ENCODE results near the gene TUBA8.
A peak's percentile ranks its signal among the peaks of the same experiment; 100 is the strongest.
"Not testable (repeated sequence)": the region's sequence is repeated elsewhere in the genome, so short reads cannot be mapped to it uniquely, and the experiment has no call there.

Gene TUBA8

GRCh38 chr22:18110194-18110953, at the start of gene TUBA8:
Gene TUBA8, plus strand, starts transcription at chr22:18110809. Its CDS starts 57 bp downstream, at chr22:18110866.
- DNase-seq (ENCODE audit: low spot score): no peak

GRCh38 chr22:18062421-18062820, 48.2 kb upstream of the TUBA8 start:
- DNase-seq (ENCODE audit: low spot score): no peak

GRCh38 chr22:18063306-18063705, 47.3 kb upstream of the TUBA8 start:
- DNase-seq (ENCODE audit: low spot score): no peak

GRCh38 chr22:18063715-18064114, 46.9 kb upstream of the TUBA8 start:
- not testable (repeated sequence) for DNase-seq (ENCODE audit: low spot score)

- no peak for DNase-seq (ENCODE audit: low spot score)
These were observed 46.0 kb upstream of the TUBA8 start for GRCh38 chr22:18064636-18065035.

GRCh38 chr22:18065256-18065655, 45.4 kb upstream of the TUBA8 start:
- no peak for DNase-seq (ENCODE audit: low spot score)

GRCh38 chr22:18066181-18066859, 44.3 kb upstream of the TUBA8 start:
- no peak for DNase-seq (ENCODE audit: low spot score)

- no peak for DNase-seq (ENCODE audit: low spot score)
These were observed 43.5 kb upstream of the TUBA8 start for GRCh38 chr22:18067121-18067520.

GRCh38 chr22:18067548-18068341, 42.9 kb upstream of the TUBA8 start:
- no peak for DNase-seq (ENCODE audit: low spot score)

GRCh38 chr22:18068381-18068988, 42.1 kb upstream of the TUBA8 start:
- DNase-seq (ENCODE audit: low spot score): no peak

- DNase-seq (ENCODE audit: low spot score): no peak
These were observed 41.6 kb upstream of the TUBA8 start for GRCh38 chr22:18069041-18069440.

GRCh38 chr22:18070041-18070440, 40.6 kb upstream of the TUBA8 start:
- DNase-seq (ENCODE audit: low spot score): no peak

GRCh38 chr22:18070556-18071306, 39.9 kb upstream of the TUBA8 start:
- no peak for DNase-seq (ENCODE audit: low spot score)

- not testable (repeated sequence) for DNase-seq (ENCODE audit: low spot score)
These were observed 39.2 kb upstream of the TUBA8 start for GRCh38 chr22:18071307-18071967.

- DNase-seq (ENCODE audit: low spot score): no peak
These were observed 38.7 kb upstream of the TUBA8 start for GRCh38 chr22:18071968-18072310.

- DNase-seq (ENCODE audit: low spot score): no peak
These were observed 37.1 kb upstream of the TUBA8 start for GRCh38 chr22:18073467-18073866.

- DNase-seq (ENCODE audit: low spot score): not testable (repeated sequence)
These were observed 36.7 kb upstream of the TUBA8 start for GRCh38 chr22:18073927-18074326.

GRCh38 chr22:18075101-18075719, 35.4 kb upstream of the TUBA8 start:
- DNase-seq (ENCODE audit: low spot score): no peak

GRCh38 chr22:18075720-18076497, 34.7 kb upstream of the TUBA8 start:
- peak; percentile 57 for DNase-seq (ENCODE audit: low spot score)

Measured in CD4-positive, alpha-beta T cell treated with Interleukin-6 at 100 ng/mL for 8 hours (primary cell).